Measurements from ENCODE around the gene ANKRD34B.
"Not testable (repeated sequence)": the region's sequence is repeated elsewhere in the genome, so short reads cannot be mapped to it uniquely, and the experiment has no call there.

ANKRD34B gene

DNA sequence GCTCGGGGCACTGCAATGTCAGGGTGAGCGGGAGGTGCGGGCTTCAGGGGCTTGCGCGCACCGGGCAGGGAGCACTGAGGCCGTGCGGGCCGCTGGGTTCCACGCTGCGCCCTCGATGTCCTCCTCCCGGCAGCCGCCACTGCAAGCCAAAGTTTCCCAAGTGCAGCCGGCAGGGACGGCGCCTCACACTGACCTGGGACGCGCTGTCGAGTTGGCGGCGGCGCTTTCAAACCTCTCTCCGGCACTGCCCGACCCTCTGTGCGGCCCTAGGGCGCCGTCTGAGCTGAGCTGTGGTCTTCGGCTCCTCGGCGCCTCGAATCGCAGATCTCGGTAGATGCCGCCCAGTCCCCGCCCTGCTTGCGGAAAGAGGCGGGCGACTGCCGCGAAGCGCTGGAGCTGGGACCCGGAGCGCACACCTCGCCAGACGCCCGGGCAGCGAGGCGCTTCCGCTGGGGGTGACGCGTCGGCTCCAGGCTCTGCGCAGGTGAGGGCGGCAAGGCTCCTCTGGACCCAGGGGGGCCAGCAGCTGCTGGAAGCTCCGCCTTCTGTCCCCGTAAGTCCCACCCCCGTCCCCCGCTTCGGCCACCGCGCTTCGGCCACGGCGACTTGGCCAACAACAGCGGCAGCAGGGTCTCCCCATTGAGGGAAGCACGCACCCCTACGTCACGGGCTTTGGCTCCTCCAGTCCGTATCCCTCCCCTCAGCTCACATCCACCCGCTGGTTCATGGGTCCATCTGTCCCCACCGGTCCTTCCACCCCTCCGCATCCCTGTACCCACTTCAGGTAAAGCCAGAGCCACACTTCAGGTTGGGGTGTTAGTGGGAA lies at the start of gene ANKRD34B:
TSS of gene ANKRD34B (minus strand) at position 320 of the 826 bp plus-strand sequence. CDS start 10,261 bp downstream, outside the sequence.
- DNase-seq (ENCODE audit: low spot score): no peak

DNA sequence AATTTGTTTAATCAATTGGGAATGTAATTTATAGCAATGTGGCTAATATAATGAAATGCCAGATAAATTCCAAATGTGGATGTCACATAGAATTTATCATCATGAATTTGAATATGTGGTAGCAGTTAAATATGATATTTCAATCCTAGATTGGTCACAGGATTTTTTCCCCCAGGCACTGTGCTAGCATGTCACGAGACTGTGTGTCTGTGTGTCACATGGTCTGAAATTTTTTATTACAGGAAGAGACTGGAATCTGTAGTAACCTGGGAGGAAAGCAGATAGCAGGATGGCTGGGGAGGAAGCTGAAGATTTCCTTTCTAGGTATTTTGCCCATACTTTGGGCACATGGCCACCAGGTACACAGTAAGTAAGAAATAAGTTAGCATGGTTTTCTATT lies 49.0 kb upstream of the ANKRD34B start:
- DNase-seq (ENCODE audit: low spot score): no peak

DNA sequence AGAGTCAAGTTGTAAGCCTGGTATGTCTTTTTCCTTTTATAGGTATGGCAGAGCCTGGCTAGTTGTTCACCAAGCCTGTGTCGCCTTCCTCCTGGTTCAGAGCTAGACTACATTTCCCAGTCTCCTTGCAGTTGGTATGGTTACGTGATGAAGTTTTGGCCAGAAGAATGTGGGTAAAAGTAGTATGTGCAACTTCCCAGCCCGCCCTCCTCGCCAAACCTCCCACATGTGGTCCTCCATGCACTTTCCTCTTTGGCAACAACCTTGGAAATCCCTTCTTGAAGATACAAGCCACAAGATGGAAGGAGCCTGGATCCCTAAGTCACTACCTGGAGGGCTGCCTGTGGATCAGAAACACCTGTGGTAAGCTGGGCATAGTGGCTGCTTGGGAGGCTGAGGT lies 48.4 kb upstream of the ANKRD34B start:
- DNase-seq (ENCODE audit: low spot score): no peak

DNA sequence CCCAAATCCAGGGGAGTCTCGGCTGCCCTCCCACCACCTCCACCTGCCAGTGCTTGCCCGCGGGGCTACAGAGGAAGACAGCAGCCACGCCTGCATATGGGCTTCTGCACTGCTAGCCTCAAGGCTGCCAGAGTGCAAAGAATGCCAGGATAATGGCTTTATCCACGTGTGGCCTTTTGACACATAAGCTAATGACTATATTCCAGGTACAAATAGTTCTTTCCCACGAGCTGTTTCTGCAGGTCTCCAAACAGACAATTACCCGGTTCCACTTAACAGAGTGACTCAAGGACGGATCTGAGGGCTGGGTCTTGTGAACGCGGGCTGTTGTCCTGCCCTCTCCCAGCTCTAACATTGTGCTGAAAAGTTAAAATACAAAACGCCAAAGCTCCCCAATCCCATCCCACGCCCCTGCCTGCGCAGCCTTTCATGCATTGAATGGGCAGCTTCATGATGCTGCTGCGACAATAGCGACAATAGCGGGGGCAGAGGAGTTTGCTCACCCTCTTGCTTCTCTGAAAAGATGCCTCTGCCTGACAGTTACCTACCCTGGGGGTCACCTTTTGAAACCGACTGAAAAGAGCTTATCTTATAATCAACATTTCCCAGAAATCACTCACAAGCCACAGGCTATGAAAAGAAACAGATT lies 45.3 kb upstream of the ANKRD34B start:
- DNase-seq (ENCODE audit: low spot score): no peak

DNA sequence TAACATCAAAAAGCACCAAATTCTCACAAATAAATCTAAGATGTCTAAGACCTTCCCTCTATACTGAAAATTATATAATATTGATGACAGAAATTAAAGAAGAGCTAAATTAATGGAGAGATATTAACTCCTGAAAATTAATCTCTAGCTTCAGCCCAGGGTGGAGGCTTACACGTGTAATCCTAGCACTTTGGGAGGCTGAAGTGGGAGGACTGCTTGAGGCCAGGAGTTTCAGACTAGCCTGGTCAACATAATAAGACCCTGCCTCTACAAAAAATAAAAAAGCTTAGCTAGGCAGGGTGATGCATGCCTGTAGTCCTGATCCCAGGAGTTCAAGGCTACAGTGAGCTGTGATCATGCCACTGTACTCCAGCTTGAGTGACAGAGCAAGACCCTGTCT lies 39.6 kb upstream of the ANKRD34B start:
- DNase-seq (ENCODE audit: low spot score): no peak

DNA sequence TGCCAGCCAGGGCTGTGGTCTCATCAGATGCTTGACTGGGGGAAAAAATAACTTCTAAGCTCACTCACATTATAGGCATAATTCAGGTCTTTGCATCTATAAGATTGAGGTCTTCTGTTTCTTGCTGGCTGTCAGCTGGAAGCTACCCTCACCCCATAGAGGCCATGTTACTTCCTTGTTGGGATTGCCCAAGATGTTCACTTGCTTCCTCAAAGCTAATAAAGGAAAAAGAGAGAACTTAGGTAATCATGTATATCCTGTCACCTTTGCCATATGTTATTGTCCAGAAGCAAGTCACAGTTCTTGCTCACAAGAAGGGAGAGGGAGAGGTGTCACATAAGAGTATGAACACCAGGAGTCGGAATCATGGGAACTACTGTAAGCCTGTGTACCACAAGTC lies 38.7 kb upstream of the ANKRD34B start:
- DNase-seq (ENCODE audit: low spot score): no peak

DNA sequence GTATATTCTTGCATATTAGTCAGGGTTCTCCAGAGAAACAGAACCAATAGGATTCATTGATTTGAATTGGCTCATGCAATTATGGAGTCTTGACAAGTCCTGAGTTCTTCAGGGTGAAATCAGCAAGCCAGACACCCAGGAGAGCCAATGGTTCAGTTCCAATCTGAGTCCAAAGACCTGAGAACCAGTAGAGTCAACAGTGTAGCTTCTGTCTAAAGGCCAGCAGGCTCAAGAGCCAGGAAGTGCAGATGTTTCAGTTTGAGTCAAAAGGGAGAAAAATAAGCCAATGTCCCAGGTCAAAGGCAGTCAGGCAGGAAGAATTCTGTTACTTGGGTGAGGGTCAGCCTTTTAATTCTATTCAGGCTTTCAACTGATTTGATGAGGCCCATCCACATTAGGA lies 37.8 kb upstream of the ANKRD34B start:
- DNase-seq (ENCODE audit: low spot score): no peak

DNA sequence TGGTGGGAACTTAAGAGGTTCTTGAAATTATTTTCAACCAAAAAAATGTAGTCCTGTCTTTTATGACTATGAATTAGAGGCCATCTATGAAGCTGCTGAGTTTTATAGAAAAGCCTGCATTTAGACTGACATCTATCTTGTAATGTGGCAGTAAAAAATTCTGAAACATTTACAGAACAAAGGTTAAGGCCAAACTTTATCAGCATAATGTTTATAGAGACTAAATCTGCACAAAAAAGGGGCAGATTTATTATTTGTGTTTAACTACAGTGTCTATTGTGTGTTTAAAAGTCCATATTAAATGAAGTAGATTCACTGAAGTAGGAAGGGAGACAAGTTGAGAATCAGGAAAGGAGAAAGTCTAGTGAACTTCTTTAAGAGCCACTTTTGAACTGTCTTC lies 37.3 kb upstream of the ANKRD34B start:
- no peak for DNase-seq (ENCODE audit: low spot score)

DNA sequence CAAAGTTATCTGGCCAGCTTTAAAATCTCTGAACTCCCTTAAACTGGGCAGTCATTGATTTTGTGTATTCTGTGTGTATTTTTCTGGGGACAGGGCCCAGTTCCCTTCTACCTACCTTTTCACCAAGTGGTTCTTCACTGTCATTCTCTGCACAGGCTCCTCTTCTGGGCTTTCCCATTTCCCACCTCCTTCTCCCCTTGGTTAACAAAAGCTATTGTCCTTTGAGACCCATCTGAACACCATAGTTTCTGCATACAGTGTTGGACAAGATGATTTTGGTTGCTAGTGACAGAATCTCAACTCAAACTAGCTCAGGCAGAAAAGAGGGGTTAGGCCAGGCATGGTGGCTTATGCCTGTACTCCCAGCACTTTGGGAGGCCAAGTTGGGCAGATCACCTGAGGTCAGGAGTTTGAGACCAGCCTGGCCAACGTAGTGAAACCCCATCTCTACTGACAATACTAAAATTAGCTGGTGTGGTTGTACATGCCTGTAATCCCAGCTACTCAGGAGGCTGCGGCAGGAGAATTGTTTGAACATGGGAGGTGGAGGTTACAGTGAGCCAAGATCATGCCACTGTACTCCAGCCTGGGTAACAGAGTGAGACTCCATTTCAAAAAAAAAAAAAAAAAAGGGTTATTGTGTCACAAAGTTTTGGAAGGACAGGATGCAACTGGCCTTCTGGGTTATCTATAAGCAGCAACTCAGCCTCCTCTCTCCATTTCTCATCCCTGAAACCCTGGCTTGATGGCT lies 31.0 kb upstream of the ANKRD34B start:
- no peak for DNase-seq (ENCODE audit: low spot score)

DNA sequence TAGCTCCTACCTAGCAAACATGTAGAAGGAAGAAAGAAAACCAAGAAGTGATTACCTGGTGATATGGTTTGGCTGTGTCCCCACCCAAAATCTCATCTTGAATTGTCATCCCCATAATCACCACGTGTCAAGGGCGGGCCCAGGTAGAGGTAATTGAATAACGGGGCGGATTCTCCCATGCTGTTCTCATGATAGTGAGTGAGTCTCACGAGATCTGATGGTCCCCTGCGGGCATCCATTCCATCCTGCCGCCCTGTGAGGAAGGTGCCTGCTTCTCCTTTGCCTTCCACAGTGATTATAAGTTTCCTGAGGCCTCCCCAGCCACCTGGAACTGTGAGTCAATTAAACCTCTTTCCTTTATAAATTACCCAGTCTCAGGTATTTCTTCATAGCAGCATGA lies 27.4 kb upstream of the ANKRD34B start:
- no peak for DNase-seq (ENCODE audit: low spot score)

DNA sequence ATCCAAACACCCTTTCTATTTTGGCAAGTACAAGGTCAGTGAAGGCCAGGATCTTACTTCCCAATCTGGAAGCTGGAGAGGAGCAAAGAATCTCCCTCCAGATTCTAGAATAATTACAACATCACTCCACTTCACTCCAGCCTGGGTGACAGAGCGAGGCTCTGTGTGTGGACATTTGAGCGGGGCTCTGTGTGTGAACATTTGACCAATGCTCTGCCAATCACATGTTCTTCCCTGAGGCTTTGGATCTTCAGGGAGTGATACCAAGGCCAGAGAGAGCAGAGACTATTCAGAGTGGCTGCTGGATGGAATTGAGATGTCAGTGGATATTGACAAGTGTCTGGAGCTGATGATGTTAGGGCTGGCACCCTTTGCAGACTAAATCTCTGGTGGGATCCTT lies 24.7 kb upstream of the ANKRD34B start:
- no peak for DNase-seq (ENCODE audit: low spot score)

DNA sequence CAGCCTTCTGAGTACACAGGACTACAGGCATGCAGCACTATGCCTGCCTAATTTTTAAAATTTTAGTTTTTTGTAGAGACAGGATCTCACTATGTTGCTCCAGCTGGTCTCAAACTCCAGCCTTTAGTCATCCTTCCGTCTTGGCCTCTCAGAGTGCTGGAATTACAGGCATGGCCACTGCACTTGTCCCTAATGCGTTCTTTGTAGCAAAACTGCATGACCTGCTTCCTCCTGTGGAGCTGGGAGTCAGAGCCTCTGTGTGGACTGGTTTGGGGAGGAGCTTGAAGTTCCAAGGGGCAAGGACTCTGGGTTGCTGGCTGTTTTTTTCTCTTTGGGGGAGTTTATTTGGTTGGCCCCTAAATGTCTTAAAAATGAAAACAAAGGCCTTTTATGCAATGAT lies 22.7 kb upstream of the ANKRD34B start:
- DNase-seq (ENCODE audit: low spot score): no peak

DNA sequence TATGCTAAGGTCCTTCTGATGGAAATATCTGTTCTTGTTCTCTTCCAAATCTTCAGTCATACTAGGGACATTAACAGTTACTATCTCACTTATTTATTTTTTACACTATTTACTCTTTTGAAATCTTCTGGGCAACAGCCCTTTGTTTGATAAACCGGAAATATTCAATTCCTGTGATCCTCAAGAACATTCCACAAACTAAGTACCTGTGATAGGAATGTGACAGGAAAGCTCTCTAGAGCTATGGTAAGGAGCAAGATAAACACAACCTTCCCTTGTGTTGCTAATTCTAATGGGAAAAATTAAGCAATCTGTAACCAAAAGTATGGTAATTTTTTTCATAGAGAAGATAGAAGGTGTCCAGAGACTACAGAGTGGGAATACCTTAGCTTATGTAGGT lies 22.0 kb upstream of the ANKRD34B start:
- no peak for DNase-seq (ENCODE audit: low spot score)

DNA sequence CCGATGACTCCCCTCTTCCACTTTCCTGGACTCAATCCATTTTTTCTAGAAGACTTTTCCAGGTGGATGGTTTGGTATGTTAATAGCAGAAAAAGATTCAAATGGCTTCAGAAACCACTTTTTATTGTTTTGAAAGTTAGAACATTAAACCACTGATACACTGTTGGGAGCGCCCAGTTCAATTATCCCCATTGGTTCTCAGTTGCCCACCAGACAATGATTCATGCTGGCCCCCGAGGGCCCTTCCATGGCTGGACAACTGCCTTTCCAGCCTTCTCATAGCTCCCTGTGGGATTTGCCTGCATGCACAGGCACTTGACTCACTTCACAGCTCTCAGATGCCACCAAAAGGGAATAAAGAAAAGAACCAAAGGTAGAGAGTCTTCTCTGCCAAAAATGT lies 21.3 kb upstream of the ANKRD34B start:
- DNase-seq (ENCODE audit: low spot score): no peak

DNA sequence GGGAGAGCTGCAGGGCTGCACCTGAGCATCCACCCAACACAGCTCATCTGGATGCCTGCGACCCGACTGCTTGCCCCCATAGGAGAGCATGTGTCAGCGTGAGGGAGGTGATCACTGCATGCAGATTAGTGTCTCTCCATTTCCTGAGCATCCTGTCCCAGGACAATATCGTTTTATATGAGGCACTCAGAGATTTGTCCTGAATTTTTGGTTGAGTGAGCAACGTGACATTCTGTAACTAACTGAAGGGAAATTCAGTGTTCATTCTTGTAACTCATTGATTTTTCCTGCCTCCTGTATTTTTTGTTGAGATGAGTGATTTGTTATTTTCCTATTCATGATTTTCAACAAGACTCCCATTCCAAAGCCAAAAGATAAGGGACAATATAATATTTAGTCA lies 20.7 kb upstream of the ANKRD34B start:
- no peak for DNase-seq (ENCODE audit: low spot score)

DNA sequence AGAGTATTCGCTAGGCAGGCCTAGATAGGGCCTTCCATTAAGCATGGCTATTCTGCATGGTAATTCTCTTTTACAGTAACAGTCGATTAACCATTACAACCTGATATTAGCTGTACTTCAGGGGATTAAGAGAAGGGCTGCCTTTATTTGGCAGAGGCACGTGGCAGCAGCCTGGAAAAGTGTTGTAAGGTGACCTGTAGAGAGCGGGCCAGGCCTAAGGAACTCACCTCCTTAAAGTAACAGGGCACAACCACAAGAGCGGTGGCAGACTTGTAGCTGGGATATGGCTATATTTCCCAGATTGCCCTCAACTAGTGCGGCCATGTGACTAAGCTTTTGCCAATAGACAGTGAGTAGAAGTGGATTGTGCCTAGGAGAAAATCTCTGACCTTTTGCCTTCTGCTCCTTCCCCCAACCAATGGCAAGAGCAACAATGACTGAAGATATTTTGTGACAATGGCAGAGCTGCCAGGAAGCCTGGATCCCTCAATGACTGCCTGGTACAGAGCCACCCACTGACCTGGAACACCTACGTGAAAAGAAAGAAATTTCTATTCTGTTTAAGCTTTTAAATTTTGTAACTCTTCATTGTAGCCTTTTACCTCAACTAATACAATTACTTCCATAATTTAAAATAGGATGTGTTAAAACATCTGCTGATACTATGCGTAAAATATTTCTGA lies 18.9 kb upstream of the ANKRD34B start:
- DNase-seq (ENCODE audit: low spot score): no peak

DNA sequence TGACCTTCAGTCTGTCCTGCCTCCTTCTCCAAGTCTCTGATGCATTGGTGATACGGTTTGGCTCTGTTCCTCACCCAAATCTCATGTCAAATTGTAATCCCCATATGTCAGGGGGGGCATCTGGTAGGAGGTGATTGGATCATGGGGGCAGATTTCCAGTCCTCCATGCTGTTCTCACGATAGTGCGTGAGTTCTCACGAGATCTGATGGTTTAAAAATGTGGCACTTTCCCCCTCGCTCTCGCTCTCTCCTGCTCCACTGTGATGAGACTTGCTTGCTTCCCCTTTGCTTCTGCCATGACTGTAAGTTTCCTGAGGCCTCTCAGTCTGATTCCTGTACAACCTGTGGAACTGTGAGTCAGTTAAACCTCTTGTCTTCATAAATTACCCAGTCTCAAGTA lies 14.7 kb upstream of the ANKRD34B start:
- no peak for DNase-seq (ENCODE audit: low spot score)

DNA sequence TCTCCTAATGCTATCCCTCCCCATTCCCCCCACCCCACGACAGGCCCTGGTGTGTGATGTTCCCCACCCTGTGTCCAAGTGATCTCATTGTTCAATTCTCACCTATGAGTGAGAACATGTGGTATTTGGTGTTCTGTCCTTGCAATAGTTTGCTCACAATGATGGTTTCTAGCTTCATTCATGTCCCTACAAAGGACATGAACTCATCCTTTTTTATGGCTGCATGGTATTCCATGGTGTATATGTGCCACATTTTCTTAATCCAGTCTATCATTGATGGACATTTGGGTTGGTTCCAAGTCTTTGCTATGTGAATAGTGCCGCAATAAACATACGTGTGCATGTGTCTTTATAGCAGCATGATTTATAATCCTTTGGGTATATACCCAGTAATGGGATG lies 10.2 kb upstream of the ANKRD34B start:
- DNase-seq (ENCODE audit: low spot score): not testable (repeated sequence)

DNA sequence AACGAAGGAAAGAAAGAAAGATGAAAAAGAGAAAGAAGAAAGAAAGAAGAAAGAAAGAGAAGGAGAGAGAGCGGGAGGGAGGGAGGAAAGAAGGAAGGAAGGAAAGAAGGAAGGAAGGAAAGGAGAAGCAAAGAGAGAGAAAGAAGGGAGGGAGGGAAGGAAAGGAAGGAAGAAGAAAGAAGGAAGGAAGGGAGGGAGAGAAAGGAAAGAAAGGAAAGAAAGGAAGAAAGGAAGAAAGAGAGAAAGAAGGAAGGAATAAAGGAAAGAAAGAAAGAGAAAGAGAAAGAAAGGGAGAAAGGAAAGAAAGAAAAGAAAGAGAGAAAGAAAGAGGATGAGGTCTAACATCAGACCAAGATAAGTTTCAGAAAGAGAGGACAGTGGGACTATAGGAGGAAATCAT lies 9.0 kb upstream of the ANKRD34B start:
- DNase-seq (ENCODE audit: low spot score): no peak

DNA sequence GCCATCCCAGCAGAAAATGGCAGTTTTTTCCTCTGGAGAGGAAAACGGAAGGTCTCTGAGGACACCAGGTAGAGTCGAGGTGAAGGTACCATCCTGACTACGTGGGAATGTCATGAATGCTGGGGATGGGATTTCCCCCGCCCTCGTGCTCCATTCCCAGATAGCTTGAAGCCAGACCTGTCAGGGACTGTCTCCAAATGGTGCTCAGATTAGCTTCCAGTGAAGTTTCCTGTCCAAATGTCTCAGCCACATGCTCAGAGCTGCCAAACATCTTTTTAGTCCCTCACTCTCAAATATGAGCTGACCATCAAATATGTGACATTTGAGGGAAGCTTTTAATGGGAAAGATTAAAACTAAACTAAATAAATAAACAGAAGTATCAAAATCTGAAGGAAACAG lies 7.6 kb upstream of the ANKRD34B start:
- DNase-seq (ENCODE audit: low spot score): no peak

DNA sequence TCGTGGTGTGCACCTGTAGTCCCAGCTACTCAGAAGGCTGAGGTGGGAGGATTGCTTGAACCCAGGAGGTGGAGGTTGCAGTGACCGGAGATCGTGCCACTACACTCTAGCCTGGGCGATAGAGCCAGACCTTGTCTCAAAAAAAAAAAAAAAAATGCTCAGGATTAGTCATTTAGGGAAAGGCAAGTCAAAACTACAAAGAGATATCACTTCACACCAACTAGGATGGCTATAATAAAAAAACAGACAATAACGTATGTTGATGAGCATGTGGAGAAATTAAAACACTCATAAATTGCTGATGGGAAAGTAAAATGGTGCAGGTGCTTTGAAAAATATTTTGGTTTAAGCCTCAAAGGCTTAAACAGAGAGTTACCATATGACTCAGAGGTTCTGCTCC lies 6.3 kb upstream of the ANKRD34B start:
- DNase-seq (ENCODE audit: low spot score): no peak

DNA sequence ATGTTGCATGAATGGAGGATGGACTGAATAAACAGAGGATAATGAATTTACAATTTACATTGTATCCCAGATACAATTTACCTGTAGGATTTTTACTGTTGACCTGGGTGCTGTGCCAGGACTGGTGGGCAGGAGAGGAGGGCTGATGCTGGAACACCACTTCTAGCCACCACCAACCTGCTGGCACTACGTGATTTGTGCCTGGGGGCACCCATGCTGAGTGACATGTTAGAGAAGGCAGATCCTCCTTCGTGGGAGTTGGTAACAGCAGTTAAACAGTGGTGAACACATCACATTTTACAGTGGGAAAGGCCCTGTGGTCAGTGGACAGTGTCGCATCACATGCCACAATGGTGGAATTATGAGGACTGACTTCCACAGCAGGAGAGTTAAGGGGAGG lies 3.0 kb upstream of the ANKRD34B start:
- DNase-seq (ENCODE audit: low spot score): no peak
